ENCODE results near the gene PRR5L.

GRCh38 chr11:36376888-36377758 is 81.0 kb downstream of the PRR5L start:
- TF ChIP-seq POLR2A (IDR thresholded peaks at IDR 0.05): no peak
- peak in 1 of 2 donors; percentile 51 for TF ChIP-seq CTCF (IDR thresholded peaks at IDR 0.05)
- TF ChIP-seq POLR2AphosphoS5 (IDR thresholded peaks at IDR 0.05): no peak
- no peak for TF ChIP-seq EP300 (IDR thresholded peaks at IDR 0.05)
